Retinal pigment epithelial cell (primary cell): ENCODE results near the gene TMEM255B.

Source experiments
- DNase-seq: peaks from one replicate; pipeline ENCODE4 v3.0.0-alpha.2; 2010; ENCODE audit warnings: low read depth
- H3K4me3 ChIP-seq: 2 replicates; pipeline ENCODE4 v1.5.1; 2011; ENCODE audit warnings: mild to moderate bottlenecking, low read length, control low read depth, moderate library complexity
- CTCF ChIP-seq: conservative IDR thresholded peaks from 2 replicates; pipeline ENCODE4 v1.5.1; 2011; ENCODE audit warnings: low read depth, low read length, control low read depth, inconsistent platforms

The TMEM255B gene

DNA sequence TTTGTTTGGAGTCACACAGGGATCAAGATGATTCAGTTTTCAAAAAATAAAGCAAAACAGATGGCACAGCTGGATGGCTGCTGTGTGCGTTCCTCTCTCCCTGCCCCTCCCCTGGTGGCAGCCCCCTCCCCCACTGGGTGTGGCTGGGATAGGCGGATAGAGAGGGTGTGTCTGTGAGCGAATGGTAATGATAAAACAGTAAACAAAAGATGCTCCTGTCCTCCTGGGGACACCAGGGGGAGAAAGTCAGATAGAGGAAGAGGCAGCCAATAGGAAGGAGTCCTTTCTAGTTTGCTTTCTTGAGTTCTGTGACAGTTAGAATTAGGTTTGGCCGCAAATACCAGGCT is 6.5 kb downstream of the TMEM255B start:
- no peak overlapping the region for H3K4me3 ChIP-seq
- no peak for DNase-seq
- TF ChIP-seq CTCF = no peak

- DNase-seq = no peak
- no peak for TF ChIP-seq CTCF
- H3K4me3 ChIP-seq = no peak overlapping the region
Observed at GRCh38 chr13:113766035-113766800, 7.2 kb downstream of the TMEM255B start.

- DNase-seq = no peak
- no peak for TF ChIP-seq CTCF
- no peak overlapping the region for H3K4me3 ChIP-seq
Observed at GRCh38 chr13:113767366-113767765, 8.3 kb downstream of the TMEM255B start.

- TF ChIP-seq CTCF = no peak
- DNase-seq = no peak
- no peak overlapping the region for H3K4me3 ChIP-seq
Observed at GRCh38 chr13:113768018-113768905, 9.2 kb downstream of the TMEM255B start.

- no peak for DNase-seq
- no peak for TF ChIP-seq CTCF
- H3K4me3 ChIP-seq = no peak overlapping the region
Observed at GRCh38 chr13:113769106-113769505, 10.1 kb downstream of the TMEM255B start.

DNA sequence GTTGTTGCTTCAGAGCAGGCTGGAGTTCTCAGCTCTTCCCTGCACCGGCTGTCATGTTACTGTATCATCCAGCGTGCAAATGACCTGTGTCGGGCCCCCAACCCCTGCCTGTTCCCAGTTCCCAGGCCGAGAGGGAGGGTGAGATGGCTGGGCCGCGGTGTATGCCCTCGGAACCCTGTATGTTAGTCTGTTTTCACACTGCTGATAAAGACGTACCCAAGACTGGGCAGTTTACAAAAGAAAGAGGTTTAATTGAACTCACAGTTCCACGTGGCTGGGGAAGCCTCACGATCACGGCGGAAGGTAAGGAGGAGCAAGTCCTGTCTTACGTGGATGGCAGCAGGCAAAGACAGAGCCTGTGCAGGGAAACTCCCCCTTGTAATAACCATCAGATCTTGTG is 10.9 kb downstream of the TMEM255B start:
- no peak overlapping the region for H3K4me3 ChIP-seq
- DNase-seq = no peak
- no peak for TF ChIP-seq CTCF

DNA sequence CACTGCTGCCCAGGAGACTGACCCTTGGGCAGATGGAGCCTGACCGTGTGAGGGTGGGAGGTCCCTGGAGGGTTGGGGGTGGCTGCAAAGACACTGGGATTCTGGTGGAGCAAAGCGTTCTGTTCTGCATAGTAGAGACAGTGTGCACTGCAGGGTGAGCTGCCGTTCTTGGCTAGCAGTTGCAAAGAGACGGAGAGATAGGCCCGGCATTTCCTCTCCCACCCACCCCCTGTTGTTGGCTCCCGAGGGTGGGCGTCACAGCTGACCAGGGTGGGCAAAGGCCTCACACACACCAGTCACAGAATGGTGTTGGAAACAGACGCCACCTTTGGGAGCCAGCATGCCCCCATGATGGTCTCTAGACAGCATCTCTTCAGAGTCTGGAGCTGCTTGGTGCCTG is 11.4 kb downstream of the TMEM255B start:
- no peak overlapping the region for H3K4me3 ChIP-seq
- TF ChIP-seq CTCF = no peak
- no peak for DNase-seq
